ENCODE results near the gene DR1.

Gene DR1

DNA sequence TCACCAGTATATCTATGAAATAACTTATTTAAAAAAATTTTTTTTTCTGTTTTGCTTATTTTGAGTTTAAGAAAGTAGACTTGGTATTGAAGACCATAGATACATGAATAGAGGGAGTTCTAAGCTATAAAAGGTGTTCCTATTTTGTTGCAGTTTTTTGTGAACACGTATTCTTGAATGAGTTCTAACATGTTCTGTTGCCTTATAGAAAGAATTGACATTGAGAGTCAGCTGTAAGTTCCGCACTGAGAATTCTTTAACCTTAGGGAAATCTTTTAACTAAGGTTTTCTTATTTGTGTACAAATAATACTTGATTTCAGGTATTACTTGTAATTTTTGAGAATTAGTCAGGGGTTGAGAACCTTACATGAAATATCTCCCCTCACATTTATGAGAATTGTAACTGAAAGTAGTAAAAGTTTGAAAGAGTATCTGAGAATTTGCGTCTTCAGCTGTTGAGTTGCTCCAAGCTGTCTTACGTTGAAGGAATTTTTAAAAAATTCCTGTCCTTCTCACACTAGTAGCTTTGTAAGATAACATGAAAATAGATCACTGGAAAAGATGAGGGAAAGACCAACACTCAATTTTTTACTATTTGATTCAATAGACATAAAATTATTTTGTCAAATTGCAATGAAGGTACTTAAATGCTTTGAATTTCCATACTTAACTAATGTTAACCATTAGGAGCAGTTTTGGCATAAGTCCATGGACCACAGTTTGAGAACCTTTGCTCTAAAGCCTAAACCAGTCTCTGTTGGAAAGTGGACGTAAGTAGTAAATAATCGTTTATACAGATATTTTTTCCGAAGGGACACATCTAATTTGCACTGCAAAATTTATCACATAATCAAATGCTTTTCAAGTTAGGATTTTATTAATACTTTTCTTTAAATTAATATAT, 3.8 kb downstream of the DR1 start:
- no peak for TF ChIP-seq TCF12 (IDR thresholded peaks at IDR 0.05; ENCODE audit: low read depth)
- TF ChIP-seq, protein P1, sequence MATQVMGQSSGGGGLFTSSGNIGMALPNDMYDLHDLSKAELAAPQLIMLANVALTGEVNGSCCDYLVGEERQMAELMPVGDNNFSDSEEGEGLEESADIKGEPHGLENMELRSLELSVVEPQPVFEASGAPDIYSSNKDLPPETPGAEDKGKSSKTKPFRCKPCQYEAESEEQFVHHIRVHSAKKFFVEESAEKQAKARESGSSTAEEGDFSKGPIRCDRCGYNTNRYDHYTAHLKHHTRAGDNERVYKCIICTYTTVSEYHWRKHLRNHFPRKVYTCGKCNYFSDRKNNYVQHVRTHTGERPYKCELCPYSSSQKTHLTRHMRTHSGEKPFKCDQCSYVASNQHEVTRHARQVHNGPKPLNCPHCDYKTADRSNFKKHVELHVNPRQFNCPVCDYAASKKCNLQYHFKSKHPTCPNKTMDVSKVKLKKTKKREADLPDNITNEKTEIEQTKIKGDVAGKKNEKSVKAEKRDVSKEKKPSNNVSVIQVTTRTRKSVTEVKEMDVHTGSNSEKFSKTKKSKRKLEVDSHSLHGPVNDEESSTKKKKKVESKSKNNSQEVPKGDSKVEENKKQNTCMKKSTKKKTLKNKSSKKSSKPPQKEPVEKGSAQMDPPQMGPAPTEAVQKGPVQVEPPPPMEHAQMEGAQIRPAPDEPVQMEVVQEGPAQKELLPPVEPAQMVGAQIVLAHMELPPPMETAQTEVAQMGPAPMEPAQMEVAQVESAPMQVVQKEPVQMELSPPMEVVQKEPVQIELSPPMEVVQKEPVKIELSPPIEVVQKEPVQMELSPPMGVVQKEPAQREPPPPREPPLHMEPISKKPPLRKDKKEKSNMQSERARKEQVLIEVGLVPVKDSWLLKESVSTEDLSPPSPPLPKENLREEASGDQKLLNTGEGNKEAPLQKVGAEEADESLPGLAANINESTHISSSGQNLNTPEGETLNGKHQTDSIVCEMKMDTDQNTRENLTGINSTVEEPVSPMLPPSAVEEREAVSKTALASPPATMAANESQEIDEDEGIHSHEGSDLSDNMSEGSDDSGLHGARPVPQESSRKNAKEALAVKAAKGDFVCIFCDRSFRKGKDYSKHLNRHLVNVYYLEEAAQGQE (IDR thresholded peaks at IDR 0.05; ENCODE audit: low read depth), result no peak
- TF ChIP-seq, protein P2, sequence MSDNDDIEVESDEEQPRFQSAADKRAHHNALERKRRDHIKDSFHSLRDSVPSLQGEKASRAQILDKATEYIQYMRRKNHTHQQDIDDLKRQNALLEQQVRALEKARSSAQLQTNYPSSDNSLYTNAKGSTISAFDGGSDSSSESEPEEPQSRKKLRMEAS (IDR thresholded peaks at IDR 0.05), result no peak
- TF ChIP-seq CEBPB (IDR thresholded peaks at IDR 0.05), result no peak
- TF ChIP-seq TEAD4 (IDR thresholded peaks at IDR 0.05), result no peak
- TF ChIP-seq ZBTB7A (IDR thresholded peaks at IDR 0.05; ENCODE audit: low read depth), result no peak
- TF ChIP-seq, protein P3, sequence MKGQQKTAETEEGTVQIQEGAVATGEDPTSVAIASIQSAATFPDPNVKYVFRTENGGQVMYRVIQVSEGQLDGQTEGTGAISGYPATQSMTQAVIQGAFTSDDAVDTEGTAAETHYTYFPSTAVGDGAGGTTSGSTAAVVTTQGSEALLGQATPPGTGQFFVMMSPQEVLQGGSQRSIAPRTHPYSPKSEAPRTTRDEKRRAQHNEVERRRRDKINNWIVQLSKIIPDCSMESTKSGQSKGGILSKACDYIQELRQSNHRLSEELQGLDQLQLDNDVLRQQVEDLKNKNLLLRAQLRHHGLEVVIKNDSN (IDR thresholded peaks at IDR 0.05), result no peak
- TF ChIP-seq NFIC (IDR thresholded peaks at IDR 0.05), result no peak
- no peak for TF ChIP-seq CREB1 (IDR thresholded peaks at IDR 0.05; ENCODE audit: low read depth)
- no peak for TF ChIP-seq RAD21 (IDR thresholded peaks at IDR 0.05; ENCODE audit: low read depth)
- TF ChIP-seq YY1 (IDR thresholded peaks at IDR 0.05; ENCODE audit: low read depth), result no peak
- no peak for TF ChIP-seq TAF1 (IDR thresholded peaks at IDR 0.05; ENCODE audit: low read depth)
- TF ChIP-seq EP300 (IDR thresholded peaks at IDR 0.05; ENCODE audit: borderline replicate concordance), result no peak
- no peak for TF ChIP-seq FOXM1 (IDR thresholded peaks at IDR 0.05; ENCODE audit: borderline replicate concordance, low read depth)

DNA sequence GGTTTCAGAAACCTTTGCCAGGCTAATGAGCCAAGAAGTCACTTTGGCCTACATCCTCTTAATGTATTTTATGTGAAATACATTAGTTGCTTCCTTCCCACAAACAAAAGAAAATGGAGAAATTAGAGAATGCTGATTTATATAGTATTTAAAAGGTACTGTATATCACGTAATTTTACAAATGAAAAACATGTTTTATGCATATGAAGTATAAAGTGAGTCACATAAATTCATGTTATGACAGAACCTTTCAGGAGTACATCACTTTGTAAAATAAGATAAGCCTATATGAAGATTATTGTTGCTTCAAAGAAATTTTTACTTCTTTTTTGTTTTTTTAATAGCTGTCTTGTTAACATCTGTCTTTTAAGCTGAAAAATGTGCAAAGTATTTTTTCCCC, 4.6 kb downstream of the DR1 start:
- no peak for TF ChIP-seq RAD21 (IDR thresholded peaks at IDR 0.05; ENCODE audit: low read depth)
- no peak for TF ChIP-seq ZBTB7A (IDR thresholded peaks at IDR 0.05; ENCODE audit: low read depth)
- TF ChIP-seq TAF1 (IDR thresholded peaks at IDR 0.05; ENCODE audit: low read depth), result no peak
- no peak for TF ChIP-seq EGR1 (IDR thresholded peaks at IDR 0.05)
- TF ChIP-seq, protein P1 (IDR thresholded peaks at IDR 0.05; ENCODE audit: low read depth), result no peak
- no peak for TF ChIP-seq TEAD4 (IDR thresholded peaks at IDR 0.05)
- TF ChIP-seq, protein P3 (IDR thresholded peaks at IDR 0.05), result no peak

DNA sequence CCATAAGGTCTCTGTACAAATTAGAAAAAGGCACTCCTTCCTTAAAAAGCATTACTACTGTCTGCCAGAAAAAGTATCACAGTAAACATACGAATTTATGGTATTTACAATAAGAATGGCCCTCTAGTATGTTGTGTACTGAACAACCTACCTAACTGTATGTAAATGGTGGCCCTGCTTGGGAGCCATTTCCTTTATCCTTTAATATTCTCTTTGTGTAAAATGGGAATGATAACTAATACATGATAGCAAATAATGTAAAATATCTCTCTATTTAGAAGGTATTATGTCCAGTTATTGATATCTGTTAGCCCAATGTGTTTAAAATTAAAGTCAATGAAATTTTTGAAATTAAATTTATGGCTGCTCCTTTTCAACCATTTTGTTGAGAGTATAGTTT, 5.2 kb downstream of the DR1 start:
- TF ChIP-seq, protein P1 (IDR thresholded peaks at IDR 0.05; ENCODE audit: low read depth), result no peak
- TF ChIP-seq YY1 (IDR thresholded peaks at IDR 0.05; ENCODE audit: low read depth) (no peak), EP300 (IDR thresholded peaks at IDR 0.05; ENCODE audit: borderline replicate concordance) (no peak), ZBTB7A (IDR thresholded peaks at IDR 0.05; ENCODE audit: low read depth) (no peak), TEAD4 (IDR thresholded peaks at IDR 0.05) (no peak), FOXM1 (IDR thresholded peaks at IDR 0.05; ENCODE audit: borderline replicate concordance, low read depth) (no peak)
- TF ChIP-seq, protein P2 (IDR thresholded peaks at IDR 0.05), result no peak

DNA sequence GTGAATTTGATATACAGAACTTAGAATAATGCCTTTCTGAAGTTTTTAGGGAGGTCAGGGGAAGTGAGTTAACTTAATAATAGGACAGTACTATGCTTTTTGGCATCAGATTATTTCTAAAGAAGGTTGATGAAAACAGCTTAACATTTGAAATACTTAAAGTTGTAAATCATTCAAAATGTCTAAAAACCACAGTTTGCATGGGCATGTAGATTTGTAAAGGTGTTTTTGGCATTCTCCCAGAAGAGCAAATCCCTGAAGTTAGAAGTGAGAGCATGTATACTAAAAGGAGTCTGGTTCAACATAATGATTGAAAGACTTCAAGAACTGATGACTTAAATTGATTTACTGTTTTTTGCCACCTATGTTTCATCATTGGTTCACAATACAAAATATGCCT, 6.7 kb downstream of the DR1 start:
- TF ChIP-seq TEAD4 (IDR thresholded peaks at IDR 0.05), result no peak

DNA sequence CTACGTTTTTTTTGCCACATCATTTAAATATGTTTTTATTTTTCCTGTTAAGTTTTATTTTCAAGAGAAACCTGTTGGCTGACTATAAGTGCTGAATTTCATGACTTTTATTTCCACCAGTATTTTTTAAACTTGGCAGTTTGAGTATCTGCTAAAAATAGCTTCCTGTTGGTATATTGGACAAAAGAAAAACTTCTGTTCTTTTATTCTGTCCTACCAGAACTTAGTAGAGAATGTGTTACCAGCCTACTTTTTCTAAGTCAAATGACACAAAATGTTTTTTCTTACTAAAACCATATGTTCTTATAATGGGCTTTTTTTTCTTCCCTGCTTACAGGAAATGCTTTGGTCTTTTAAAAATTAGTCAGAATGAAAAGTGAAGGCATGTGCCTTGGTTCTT, 7.6 kb downstream of the DR1 start:
- TF ChIP-seq TAF1 (IDR thresholded peaks at IDR 0.05; ENCODE audit: low read depth) (no peak), YY1 (IDR thresholded peaks at IDR 0.05; ENCODE audit: low read depth) (no peak), RAD21 (IDR thresholded peaks at IDR 0.05; ENCODE audit: low read depth) (no peak), CREB1 (IDR thresholded peaks at IDR 0.05; ENCODE audit: low read depth) (no peak), FOXM1 (IDR thresholded peaks at IDR 0.05; ENCODE audit: borderline replicate concordance, low read depth) (no peak), NFIC (IDR thresholded peaks at IDR 0.05) (no peak), ZBTB7A (IDR thresholded peaks at IDR 0.05; ENCODE audit: low read depth) (no peak), CEBPB (IDR thresholded peaks at IDR 0.05) (no peak), TCF12 (IDR thresholded peaks at IDR 0.05; ENCODE audit: low read depth) (no peak), EGR1 (IDR thresholded peaks at IDR 0.05) (no peak), TEAD4 (IDR thresholded peaks at IDR 0.05) (no peak)

All from Ishikawa (cell line).